GM21360 (cell line): Measurements from ENCODE around the gene GORASP2.

Experiments used
- ATAC-seq: cut with Tn5 transposase; IDR thresholded peaks from one replicate; pipeline ENCODE4 v1.9.1; 2021; ENCODE audit warnings: mild to moderate bottlenecking, moderate library complexity; ENCODE audit not compliant: unreplicated experiment

The GORASP2 gene

GRCh38 chr2:170963386-170963785 is 34.3 kb downstream of the GORASP2 start:
- no peak for ATAC-seq

- ATAC-seq, result no peak
Measured at GRCh38 chr2:170965446-170966225, 36.6 kb downstream of the GORASP2 start.

GRCh38 chr2:170966648-170967396 is 37.8 kb downstream of the GORASP2 start:
- ATAC-seq, result no peak

- no peak for ATAC-seq
Measured at GRCh38 chr2:170967553-170967952, 38.5 kb downstream of the GORASP2 start.

- no peak for ATAC-seq
Measured at GRCh38 chr2:170968205-170969003, 39.4 kb downstream of the GORASP2 start.

- no peak for ATAC-seq
Measured at GRCh38 chr2:170969030-170969429, 40.0 kb downstream of the GORASP2 start.

GRCh38 chr2:170969872-170970496 is 40.9 kb downstream of the GORASP2 start:
- ATAC-seq, result no peak

- ATAC-seq, result no peak
Measured at GRCh38 chr2:170971071-170971470, 42.0 kb downstream of the GORASP2 start.

- no peak for ATAC-seq
Measured at GRCh38 chr2:170972296-170973224, 43.5 kb downstream of the GORASP2 start.

- ATAC-seq, result no peak
Measured at GRCh38 chr2:170973225-170973491, 44.1 kb downstream of the GORASP2 start.

GRCh38 chr2:170973492-170974303 is 44.6 kb downstream of the GORASP2 start:
- ATAC-seq, result peak; percentile 88

GRCh38 chr2:170974304-170974993 is 45.4 kb downstream of the GORASP2 start:
- ATAC-seq, result no peak

GRCh38 chr2:170975127-170975942 is 46.3 kb downstream of the GORASP2 start:
- ATAC-seq, result no peak

GRCh38 chr2:170975943-170976270 is 46.9 kb downstream of the GORASP2 start:
- ATAC-seq, result no peak

GRCh38 chr2:170984079-170984478 is 55.0 kb downstream of the GORASP2 start:
- ATAC-seq, result no peak

- ATAC-seq, result no peak
Measured at GRCh38 chr2:170985407-170985806, 56.4 kb downstream of the GORASP2 start.

GRCh38 chr2:170986566-170987258 is 57.7 kb downstream of the GORASP2 start:
- ATAC-seq, result no peak
